ENCODE results near the gene C2CD2. TPM values are rescaled to one million over a fixed set of nuclear protein-coding genes. Genes with fewer than 3 reads are reported as not detected.

C2CD2 gene
- total RNA-seq, 1 donor from 2014 or later: 6.7 TPM

- no peak for ATAC-seq (ENCODE audit: low read depth)
- ChIA-PET POLR2A (interaction anchor here (1.4 to 1.5 kb wide), 3 partner anchors 9 to 90 kb away, joined by 4 to 6 read pairs (median 5); partner anchors contain the start of gene ZBTB21), CTCF (interaction anchor here (1.9 kb wide), 1 partner anchor 198 kb away, joined by 7 read pairs; no protein-coding TSS in a partner anchor)
- H3K4me3 Mint-ChIP-seq: no peak overlapping the region
- no peak for TF ChIP-seq CTCF (IDR thresholded peaks at IDR 0.05)
- peaks cover 39% of the 10 kb centered on the region for H3K4me1 Mint-ChIP-seq
- no peaks in the 10 kb centered on the region for H3K9me3 Mint-ChIP-seq
- peaks cover 26% of the 10 kb centered on the region for H3K36me3 Mint-ChIP-seq (ENCODE audit: low read depth)
- intact Hi-C loops (cut with micrococcal nuclease): no loop called here
- no peak overlapping the region for H3K27ac Mint-ChIP-seq
- no peaks in the 10 kb centered on the region for H3K27me3 Mint-ChIP-seq
- no peak for DNase-seq
These were observed 34.0 kb downstream of the C2CD2 start for GRCh38 chr21:41919666-41920398.

- Mint-ChIP-seq H3K4me3 (no peak overlapping the region), H3K9me3 (no peaks in the 10 kb centered on the region), H3K27me3 (no peaks in the 10 kb centered on the region), H3K4me1 (peaks cover 29% of the 10 kb centered on the region), H3K36me3 (ENCODE audit: low read depth) (peaks cover 29% of the 10 kb centered on the region), H3K27ac (no peak overlapping the region)
- DNase-seq (no peak), ATAC-seq (ENCODE audit: low read depth) (no peak)
- POLR2A ChIA-PET: no interaction called here
- no peak for TF ChIP-seq CTCF (IDR thresholded peaks at IDR 0.05)
- intact Hi-C loops (cut with micrococcal nuclease): no loop called here
- CTCF ChIA-PET: no interaction called here
These were observed 35.1 kb downstream of the C2CD2 start for GRCh38 chr21:41918561-41919358.

GRCh38 chr21:41917531-41917930, 36.3 kb downstream of the C2CD2 start:
- ChIA-PET CTCF (interaction anchor here (2.0 kb wide), 1 partner anchor 101 kb away, joined by 6 read pairs; no protein-coding TSS in a partner anchor), POLR2A (interaction anchor here (1.2 kb wide), 1 partner anchor 8 kb away, joined by 4 read pairs; no protein-coding TSS in a partner anchor)
- no peak overlapping the region for H3K27ac Mint-ChIP-seq

GRCh38 chr21:41916888-41917433, 36.9 kb downstream of the C2CD2 start:
- no peak for DNase-seq
- no peak for ATAC-seq (ENCODE audit: low read depth)
- CTCF ChIA-PET: interaction anchor here (0.6 to 2.0 kb wide), 2 partner anchors 16 to 100 kb away, joined by 3 to 6 read pairs; no protein-coding TSS in a partner anchor
- Mint-ChIP-seq H3K9me3 (no peaks in the 10 kb centered on the region), H3K4me1 (peaks cover 13% of the 10 kb centered on the region), H3K4me3 (no peak overlapping the region), H3K36me3 (ENCODE audit: low read depth) (peaks cover 39% of the 10 kb centered on the region), H3K27me3 (no peaks in the 10 kb centered on the region), H3K27ac (no peak overlapping the region)
- POLR2A ChIA-PET: interaction anchor here (1.2 kb wide), 1 partner anchor 9 kb away, joined by 4 read pairs; no protein-coding TSS in a partner anchor
- no peak for TF ChIP-seq CTCF (IDR thresholded peaks at IDR 0.05)
- intact Hi-C loops (cut with micrococcal nuclease): loop anchor here (2.0 kb wide), 1 partner anchor 100 kb away; no protein-coding TSS in a partner anchor

More at GRCh38 chr21:41917531-41917930, 36.3 kb downstream of the C2CD2 start:
- ATAC-seq (ENCODE audit: low read depth): no peak
- TF ChIP-seq CTCF (IDR thresholded peaks at IDR 0.05): no peak
- Mint-ChIP-seq H3K36me3 (ENCODE audit: low read depth) (peaks cover 36% of the 10 kb centered on the region), H3K27me3 (no peaks in the 10 kb centered on the region), H3K4me1 (peaks cover 18% of the 10 kb centered on the region), H3K9me3 (no peaks in the 10 kb centered on the region), H3K4me3 (no peak overlapping the region)
- intact Hi-C loops (cut with micrococcal nuclease): loop anchor here (2.0 kb wide), 1 partner anchor 101 kb away; no protein-coding TSS in a partner anchor
- no peak for DNase-seq
